ENCODE measurements around the gene FCGR2B.

FCGR2B gene

DNA sequence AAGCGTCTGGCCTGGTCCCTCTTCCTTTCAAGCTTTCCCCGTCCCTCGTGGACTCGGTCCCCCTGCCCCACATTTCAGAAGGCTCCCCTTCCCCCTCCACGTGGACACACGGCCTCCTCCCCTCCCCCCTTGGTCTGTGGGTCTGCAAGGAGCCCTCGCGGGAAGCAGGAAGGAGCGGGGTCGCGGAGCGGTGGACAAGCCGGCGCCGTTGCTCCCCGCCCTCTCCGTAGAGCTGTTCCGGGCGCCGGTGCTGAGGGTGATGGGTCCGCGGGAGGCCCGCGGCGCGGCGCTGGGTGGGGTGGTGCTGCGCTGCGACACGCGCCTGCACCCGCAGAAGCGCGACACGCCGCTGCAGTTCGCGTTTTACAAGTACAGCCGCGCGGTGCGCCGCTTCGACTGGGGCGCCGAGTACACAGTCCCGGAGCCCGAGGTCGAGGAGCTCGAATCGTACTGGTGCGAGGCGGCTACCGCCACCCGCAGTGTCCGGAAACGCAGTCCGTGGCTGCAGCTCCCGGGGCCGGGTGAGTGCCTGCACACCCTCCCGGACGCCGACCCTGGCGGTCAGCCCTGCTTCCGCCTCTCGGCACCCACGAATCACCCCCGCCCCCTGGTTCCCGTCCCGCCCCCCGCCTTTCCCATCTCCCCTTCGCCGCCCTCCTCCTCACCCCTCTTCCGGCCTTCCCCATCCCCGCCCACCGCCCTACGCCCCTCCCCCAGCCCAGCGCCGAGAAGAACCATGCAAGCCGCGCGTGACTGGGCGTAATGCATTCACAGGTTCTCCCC, 63.7 kb downstream of the FCGR2B start (continued):
- TF ChIP-seq, protein P1, sequence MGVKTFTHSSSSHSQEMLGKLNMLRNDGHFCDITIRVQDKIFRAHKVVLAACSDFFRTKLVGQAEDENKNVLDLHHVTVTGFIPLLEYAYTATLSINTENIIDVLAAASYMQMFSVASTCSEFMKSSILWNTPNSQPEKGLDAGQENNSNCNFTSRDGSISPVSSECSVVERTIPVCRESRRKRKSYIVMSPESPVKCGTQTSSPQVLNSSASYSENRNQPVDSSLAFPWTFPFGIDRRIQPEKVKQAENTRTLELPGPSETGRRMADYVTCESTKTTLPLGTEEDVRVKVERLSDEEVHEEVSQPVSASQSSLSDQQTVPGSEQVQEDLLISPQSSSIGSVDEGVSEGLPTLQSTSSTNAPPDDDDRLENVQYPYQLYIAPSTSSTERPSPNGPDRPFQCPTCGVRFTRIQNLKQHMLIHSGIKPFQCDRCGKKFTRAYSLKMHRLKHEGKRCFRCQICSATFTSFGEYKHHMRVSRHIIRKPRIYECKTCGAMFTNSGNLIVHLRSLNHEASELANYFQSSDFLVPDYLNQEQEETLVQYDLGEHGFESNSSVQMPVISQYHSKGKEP (tag by site-specific recombination; IDR thresholded peaks at IDR 0.05): peak; percentile 39; the same call in 1 of the 2 replicates
- TF ChIP-seq ZNF2 (tag by site-specific recombination; IDR thresholded peaks at IDR 0.05) (peak; percentile 74), ZNF274 (IDR thresholded peaks at IDR 0.05; ENCODE audit: low read length) (no peak), ZNF274 (tag by site-specific recombination; IDR thresholded peaks at IDR 0.05; ENCODE audit: borderline replicate concordance) (no peak), ZNF19 (tag by site-specific recombination; IDR thresholded peaks at IDR 0.05; ENCODE audit: low read depth) (no peak), IKZF3 (tag by site-specific recombination; IDR thresholded peaks at IDR 0.05) (no peak), ZNF221 (tag by site-specific recombination; IDR thresholded peaks at IDR 0.05; ENCODE audit: borderline replicate concordance) (no peak), ZSCAN30 (tag by site-specific recombination; IDR thresholded peaks at IDR 0.05) (peak; percentile 29; the same call in 1 of the 2 replicates), ZNF585B (tag by site-specific recombination; IDR thresholded peaks at IDR 0.05) (no peak), ZNF335 (tag by site-specific recombination; conservative IDR thresholded peaks at IDR 0.05) (peak; percentile 79), ZNF426 (tag by site-specific recombination; IDR thresholded peaks at IDR 0.05) (no peak), WT1 (tag by site-specific recombination; IDR thresholded peaks at IDR 0.05) (0 out of 2 replicates have a peak, but pooled peaks have one; percentile 41), ZNF423 (tag by site-specific recombination; IDR thresholded peaks at IDR 0.05) (peak; percentile 73), OSR2 (tag by site-specific recombination; IDR thresholded peaks at IDR 0.05) (peak; percentile 78), ZBTB48 (tag by site-specific recombination; IDR thresholded peaks at IDR 0.05) (no peak), ZEB2 (tag by site-specific recombination; IDR thresholded peaks at IDR 0.05) (peak; percentile 87)
- TF ChIP-seq, protein P2, sequence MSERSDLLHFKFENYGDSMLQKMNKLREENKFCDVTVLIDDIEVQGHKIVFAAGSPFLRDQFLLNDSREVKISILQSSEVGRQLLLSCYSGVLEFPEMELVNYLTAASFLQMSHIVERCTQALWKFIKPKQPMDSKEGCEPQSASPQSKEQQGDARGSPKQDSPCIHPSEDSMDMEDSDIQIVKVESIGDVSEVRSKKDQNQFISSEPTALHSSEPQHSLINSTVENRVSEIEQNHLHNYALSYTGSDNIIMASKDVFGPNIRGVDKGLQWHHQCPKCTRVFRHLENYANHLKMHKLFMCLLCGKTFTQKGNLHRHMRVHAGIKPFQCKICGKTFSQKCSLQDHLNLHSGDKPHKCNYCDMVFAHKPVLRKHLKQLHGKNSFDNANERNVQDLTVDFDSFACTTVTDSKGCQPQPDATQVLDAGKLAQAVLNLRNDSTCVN (tag by site-specific recombination; optimal IDR thresholded peaks at IDR 0.05): peak; percentile 95
- TF ChIP-seq, protein P3, sequence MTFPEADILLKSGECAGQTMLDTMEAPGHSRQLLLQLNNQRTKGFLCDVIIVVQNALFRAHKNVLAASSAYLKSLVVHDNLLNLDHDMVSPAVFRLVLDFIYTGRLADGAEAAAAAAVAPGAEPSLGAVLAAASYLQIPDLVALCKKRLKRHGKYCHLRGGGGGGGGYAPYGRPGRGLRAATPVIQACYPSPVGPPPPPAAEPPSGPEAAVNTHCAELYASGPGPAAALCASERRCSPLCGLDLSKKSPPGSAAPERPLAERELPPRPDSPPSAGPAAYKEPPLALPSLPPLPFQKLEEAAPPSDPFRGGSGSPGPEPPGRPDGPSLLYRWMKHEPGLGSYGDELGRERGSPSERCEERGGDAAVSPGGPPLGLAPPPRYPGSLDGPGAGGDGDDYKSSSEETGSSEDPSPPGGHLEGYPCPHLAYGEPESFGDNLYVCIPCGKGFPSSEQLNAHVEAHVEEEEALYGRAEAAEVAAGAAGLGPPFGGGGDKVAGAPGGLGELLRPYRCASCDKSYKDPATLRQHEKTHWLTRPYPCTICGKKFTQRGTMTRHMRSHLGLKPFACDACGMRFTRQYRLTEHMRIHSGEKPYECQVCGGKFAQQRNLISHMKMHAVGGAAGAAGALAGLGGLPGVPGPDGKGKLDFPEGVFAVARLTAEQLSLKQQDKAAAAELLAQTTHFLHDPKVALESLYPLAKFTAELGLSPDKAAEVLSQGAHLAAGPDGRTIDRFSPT (tag by site-specific recombination; IDR thresholded peaks at IDR 0.05): 0 out of 2 replicates have a peak, but pooled peaks have one; percentile 22

DNA sequence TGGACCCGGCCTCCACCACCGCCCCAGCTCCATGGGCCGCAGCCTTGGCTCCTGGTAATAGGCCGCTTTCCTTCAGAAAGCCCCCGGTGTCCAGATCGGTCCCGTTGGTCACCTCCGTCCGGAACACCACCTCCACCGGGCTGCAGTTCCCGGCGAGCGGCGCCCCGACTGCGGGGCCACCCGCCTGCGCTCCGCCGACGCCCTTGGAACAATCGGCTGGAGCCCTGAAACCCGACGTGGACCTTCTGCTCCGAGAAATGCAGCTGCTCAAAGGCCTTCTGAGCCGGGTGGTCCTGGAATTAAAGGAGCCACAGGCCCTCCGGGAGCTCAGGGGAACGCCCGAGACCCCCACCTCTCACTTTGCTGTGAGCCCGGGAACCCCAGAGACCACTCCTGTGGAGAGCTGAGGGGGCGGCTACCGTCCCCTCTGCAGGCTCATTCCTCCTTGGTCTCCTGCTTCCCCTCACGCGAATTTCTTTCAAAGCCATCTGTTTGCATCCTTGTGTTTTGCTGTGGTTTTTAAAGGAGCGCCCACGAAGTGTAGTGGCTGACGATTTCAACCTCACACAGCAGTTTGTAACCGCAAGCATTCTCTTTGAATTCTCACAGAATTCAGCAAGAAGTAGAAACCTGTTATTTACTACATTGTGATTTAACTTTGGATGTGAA, 64.4 kb downstream of the FCGR2B start:
- Histone ChIP-seq H3K4me1 (ENCODE audit: control insufficient read depth, insufficient read depth, low read length) (no peaks in the 10 kb centered on the region; the same call in 1 of the 2 replicates), H3K36me3 (ENCODE audit: control insufficient read depth in 2 of 2, insufficient read depth in 1 of 2, low read length in 2 of 2) (no peaks in the 10 kb centered on the region), H3K27ac (ENCODE audit: extremely low read depth, low read depth, low read length) (peak overlapping the region; percentile 29; the same call in 1 of the 2 replicates), H3K4me3 (ENCODE audit: low read depth, low read length) (peak overlapping the region; percentile 62), H3K9me3 (ENCODE audit: control insufficient read depth, insufficient read depth, low read depth, low read length) (no peaks in the 10 kb centered on the region)
- ChIA-PET CTCF (interaction anchor here (1.1 to 4.0 kb wide), 3 partner anchors 10 to 13 kb away, joined by 3 to 13 read pairs (median 5); no protein-coding TSS in a partner anchor), POLR2A (interaction anchor here (0.5 to 2.6 kb wide), 8 partner anchors 11 to 115 kb away, joined by 3 to 19 read pairs (median 4); partner anchors contain the start of genes DUSP12 and FCRLA)
- TF ChIP-seq ZNF2 (tag by site-specific recombination; IDR thresholded peaks at IDR 0.05) (no peak), ZNF660 (tag by site-specific recombination; IDR thresholded peaks at IDR 0.05) (peak; percentile 31; the same call in 1 of the 2 replicates), ZBTB8A (tag by site-specific recombination; IDR thresholded peaks at IDR 0.05) (peak; percentile 93), ZNF585B (tag by site-specific recombination; IDR thresholded peaks at IDR 0.05) (no peak), SCRT2 (tag by site-specific recombination; IDR thresholded peaks at IDR 0.05) (no peak), ZNF561 (tag by site-specific recombination; IDR thresholded peaks at IDR 0.05; ENCODE audit: borderline replicate concordance) (0 out of 2 replicates have a peak, but pooled peaks have one; percentile 12), ZBTB20 (tag by site-specific recombination; IDR thresholded peaks at IDR 0.05) (peak; percentile 15)
- TF ChIP-seq, protein P4, sequence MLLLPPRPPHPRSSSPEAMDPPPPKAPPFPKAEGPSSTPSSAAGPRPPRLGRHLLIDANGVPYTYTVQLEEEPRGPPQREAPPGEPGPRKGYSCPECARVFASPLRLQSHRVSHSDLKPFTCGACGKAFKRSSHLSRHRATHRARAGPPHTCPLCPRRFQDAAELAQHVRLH (tag by site-specific recombination; IDR thresholded peaks at IDR 0.05): no peak
- TF ChIP-seq, protein P5, sequence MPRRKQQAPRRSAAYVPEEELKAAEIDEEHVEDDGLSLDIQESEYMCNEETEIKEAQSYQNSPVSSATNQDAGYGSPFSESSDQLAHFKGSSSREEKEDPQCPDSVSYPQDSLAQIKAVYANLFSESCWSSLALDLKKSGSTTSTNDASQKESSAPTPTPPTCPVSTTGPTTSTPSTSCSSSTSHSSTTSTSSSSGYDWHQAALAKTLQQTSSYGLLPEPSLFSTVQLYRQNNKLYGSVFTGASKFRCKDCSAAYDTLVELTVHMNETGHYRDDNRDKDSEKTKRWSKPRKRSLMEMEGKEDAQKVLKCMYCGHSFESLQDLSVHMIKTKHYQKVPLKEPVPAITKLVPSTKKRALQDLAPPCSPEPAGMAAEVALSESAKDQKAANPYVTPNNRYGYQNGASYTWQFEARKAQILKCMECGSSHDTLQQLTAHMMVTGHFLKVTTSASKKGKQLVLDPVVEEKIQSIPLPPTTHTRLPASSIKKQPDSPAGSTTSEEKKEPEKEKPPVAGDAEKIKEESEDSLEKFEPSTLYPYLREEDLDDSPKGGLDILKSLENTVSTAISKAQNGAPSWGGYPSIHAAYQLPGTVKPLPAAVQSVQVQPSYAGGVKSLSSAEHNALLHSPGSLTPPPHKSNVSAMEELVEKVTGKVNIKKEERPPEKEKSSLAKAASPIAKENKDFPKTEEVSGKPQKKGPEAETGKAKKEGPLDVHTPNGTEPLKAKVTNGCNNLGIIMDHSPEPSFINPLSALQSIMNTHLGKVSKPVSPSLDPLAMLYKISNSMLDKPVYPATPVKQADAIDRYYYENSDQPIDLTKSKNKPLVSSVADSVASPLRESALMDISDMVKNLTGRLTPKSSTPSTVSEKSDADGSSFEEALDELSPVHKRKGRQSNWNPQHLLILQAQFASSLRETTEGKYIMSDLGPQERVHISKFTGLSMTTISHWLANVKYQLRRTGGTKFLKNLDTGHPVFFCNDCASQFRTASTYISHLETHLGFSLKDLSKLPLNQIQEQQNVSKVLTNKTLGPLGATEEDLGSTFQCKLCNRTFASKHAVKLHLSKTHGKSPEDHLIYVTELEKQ (tag by site-specific recombination; IDR thresholded peaks at IDR 0.05; ENCODE audit: borderline replicate concordance): no peak

Data from HEK293 (cell line).